GM19395 (cell line): ENCODE data around the gene NDUFS2.

ENCODE experiments used
- ATAC-seq: cut with Tn5 transposase; IDR thresholded peaks from one replicate; pipeline ENCODE4 v1.9.1; 2021; ENCODE audit warnings: mild to moderate bottlenecking, moderate library complexity; ENCODE audit not compliant: unreplicated experiment

The NDUFS2 gene

DNA sequence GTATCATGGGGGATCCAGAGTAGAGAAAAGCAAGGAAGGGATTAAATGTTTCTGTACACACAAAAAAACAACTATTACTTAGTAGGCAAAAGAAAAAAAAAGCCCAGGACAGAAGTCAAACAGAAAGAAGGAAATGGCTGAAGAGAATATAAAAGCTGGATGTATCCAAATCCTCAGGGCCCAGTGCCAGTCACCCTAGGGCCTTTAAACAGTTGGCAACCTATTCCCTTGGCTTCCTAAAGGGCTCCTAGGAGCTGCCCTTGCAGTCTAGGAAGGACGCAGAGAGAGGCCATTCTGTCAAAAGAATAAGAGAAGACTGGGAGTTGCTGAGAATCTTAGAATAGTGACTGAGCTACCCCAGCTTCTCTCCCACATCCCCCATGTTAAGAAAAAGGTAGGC, 29.8 kb upstream of the NDUFS2 start:
- no peak for ATAC-seq

DNA sequence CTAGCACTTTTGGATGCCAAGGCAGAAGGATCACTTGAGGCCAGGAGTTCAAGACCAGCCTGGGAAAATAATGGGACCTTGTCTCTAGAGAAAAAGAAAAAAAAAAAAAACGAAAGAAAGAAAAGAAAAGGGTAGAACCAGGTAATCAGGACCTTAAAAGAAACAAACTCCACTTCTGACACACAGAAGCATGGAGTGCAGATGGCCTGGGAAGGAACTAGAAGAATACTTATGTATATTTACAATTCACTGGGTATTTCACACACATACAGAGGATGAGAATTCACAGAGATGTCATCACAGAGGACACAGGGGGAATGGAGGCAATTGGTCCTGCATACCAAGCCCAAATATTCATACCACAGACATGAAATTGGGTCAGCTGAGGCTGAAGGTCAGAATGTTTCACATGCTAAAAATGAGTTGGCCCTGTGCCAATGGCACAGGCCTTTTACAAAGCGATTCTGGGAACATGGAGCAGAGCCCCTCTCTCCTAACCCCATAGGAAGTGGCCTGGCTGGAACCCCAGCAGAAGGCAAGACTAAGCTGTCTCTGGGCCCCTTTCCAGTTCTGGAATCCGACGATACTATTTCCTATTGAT, 29.3 kb upstream of the NDUFS2 start:
- ATAC-seq = no peak

DNA sequence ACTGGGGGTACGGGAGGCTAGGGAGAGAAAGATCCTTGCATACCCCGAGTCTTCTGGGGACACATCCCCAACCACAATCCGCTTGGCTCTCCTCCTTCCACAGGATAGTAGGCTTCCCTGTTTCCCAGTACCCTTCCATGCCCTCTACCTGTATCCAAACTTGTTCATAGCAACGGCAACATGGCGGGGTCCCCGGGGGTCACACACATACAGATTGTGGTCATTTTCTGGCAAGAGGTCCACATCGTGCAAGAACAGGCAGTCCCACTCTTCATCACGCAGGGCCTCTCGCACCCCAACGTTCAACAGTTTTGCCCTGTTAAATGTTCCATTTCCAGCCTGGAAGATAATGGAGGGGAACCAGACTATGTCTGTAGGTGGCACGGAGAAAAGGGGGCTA, 28.5 kb upstream of the NDUFS2 start:
- ATAC-seq = no peak

DNA sequence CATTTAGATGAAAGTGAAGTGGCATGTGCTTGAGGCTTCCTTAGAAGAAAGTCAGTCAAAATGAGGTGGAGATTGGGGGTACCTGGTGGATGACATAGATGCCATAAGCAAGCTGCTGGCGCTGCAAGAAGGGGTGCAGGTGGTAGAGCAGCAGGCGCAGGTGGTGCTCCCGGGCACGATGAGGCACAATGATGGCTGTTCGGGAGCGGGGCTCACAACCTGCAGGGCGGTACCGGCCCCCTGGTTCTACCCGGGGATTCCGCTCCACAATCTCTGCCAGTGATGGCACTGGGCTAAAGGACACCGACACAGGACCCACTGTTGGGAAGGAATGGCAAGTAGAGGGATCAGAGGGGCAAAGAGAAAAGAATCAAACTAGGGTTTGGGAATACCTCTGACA, 27.3 kb upstream of the NDUFS2 start:
- no peak for ATAC-seq

DNA sequence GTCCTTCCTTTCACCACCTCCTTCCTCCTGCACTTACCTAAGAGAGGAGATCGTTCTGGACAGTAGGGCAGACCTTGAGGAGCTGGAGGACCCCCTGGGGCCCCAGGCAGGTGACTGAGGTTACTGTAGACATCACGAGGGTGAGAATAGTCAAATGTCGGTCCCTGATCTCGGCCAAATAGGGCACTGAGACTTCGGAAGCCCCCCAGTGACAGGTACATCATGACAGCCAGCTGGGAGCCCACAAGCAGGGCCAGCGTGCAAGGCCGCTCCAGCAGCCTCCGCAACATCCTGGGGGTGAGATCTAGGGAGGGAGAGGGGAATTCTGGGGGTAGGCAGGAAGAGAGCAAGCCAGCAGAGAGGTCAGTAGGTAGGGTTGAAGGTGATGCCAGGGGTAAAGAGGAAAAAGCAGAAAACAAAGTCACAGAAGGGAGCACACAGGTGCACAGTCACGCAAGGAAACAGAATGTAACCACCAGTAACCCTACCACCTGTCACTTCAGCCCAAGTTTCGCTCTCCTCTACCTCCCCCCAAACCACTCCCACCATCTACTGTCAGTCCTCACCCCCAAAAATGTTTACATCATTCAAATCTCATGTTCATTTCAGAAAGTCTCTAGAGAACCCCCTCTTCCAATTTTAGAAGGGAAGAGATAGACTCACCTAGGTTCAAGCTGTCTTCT, 26.3 kb upstream of the NDUFS2 start:
- no peak for ATAC-seq

DNA sequence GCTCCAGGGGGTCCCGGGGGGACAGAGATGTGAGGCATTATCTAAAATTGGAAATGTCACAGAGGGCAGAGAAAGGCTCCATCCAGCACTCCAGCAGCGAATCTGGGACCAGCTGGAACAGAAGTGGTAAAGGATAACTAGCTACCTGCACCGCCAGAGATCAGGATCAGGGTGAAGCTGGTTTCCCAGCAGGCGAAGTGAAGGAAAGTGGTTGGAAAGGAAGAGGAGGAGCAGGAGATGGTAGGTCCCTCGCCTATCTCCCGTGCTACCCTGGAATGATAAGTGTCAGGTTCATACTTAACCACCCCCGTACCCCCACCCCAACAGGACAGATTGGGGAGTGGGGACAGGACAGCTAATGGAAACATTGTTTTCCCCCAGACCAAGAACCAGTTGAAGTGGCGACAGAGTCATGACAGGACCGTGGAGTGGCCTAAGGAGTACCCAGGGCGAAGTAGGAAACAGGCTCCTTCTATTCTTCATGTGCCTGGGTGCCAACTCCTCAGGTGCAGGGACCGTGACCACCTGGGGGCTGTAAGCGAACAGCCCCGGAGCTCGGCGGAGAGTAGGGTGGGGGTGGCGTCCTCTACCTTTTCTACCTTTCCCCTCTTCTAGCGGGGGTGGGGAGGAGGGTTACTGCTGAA, 25.6 kb upstream of the NDUFS2 start:
- no peak for ATAC-seq

DNA sequence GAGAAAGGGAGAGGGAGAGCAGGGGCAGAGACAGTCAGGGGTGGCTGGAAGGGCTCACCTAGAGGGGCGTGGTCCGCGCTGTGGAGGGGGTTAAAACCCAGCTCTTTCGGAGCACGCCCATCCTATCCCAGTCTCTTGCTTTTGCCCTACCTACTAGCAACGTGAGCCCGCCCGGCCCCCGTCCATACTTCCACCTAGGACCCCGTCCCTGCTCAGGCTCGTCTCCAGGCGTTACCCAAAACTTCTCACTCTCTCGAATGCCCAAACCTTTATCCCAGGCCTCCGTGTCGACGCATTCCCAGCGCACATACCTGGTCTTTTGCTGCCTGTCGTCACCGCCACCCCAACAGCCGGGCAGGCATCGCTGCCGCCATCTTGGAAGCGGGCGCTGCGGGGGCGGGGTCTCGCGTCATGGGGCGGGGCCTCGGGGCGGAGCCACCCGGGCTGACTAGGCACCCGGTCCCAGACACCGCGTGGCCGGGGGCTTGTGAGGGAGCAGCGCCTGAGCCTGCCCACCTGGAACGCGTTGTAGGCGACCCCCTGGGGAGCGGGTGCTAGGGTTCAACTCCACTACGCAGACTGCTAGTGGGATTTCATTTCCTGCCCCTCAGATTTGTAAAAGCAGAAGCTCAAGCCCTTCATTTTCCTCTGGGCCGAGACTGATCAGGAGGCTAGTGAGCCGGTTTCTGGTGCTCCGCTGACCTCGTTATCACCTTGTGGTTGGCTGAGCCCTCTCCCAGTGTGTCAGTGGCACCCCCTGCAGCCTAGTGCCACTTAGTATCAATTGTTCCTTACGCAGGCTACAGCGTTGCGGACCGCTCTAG, 24.8 kb upstream of the NDUFS2 start, which contains the start of gene B4GALT3:
TSS of gene B4GALT3 (minus strand) at position 396 of the 824 bp plus-strand sequence. CDS start 1,447 bp downstream, outside the sequence.
- ATAC-seq = peak; percentile 79

DNA sequence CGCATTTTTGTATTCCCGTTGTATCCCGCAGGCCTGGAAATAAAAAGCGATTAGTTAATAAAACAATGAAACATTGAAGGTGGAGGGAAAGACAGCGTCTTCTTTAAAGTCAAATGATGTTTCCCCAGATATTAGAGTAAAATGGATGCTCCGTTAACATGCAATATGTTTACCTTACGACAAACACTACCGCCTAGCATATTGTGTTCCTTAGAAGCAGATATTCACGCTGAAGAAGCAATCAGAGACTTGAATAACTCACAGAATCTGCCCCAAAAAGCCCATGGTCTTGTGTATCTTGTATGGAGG, 24.3 kb upstream of the NDUFS2 start:
- no peak for ATAC-seq

DNA sequence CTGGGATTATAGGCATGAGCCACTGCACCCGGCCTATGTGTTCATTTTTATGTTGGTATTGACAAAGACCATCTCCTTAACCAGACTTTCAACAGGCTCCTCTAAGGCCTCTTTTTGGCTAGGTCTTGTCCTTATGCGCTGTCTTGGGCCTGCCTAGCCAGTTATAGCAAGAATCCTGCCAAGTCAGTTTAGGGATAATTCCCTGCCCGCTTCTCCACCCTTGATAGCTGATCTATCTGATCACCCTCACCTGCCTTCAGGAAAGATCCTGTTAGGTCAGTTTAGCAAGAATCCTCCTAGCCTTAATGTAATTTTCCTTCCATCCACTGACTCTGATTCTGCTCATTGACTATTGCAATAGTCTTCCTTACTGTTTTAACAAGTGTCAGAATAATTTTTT, 22.5 kb upstream of the NDUFS2 start:
- no peak for ATAC-seq

DNA sequence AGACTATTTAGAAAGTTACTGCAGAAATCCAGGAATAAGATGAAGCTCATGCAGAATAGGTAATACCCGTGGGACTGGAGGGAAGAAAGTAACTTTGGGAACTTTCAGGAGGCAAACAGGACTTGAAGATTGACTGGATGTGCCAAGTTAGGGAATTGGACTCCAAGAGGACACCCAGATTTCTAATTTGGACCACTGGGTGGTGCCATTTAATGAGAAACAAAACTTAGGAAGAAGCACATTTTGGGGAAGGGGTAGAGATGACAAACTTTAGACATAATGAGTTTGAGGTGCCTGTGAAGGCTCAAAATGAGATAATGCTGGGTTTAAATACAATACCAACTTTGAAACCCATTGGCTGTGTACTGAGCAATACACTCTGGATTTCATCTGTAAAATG, 21.5 kb upstream of the NDUFS2 start:
- no peak for ATAC-seq

DNA sequence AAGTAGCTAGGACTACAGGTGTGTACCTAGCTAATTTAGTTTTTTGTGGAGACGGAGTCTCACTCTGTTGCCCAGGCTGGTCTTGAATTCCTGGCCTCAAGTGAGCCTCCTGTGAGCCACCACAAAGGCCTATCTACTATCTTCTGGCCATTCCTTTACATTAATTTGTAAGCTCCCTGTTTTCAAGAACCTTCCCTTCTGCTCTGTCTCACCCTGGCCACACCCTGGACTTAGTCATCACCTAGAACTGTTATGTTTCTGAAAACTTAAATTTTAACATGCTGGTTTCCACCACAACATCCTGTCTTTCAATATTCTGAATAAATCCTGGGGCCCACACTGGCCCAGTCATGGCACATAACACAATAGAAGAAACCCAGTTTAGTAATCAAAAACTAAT, 20.0 kb upstream of the NDUFS2 start:
- ATAC-seq = peak; percentile 47

DNA sequence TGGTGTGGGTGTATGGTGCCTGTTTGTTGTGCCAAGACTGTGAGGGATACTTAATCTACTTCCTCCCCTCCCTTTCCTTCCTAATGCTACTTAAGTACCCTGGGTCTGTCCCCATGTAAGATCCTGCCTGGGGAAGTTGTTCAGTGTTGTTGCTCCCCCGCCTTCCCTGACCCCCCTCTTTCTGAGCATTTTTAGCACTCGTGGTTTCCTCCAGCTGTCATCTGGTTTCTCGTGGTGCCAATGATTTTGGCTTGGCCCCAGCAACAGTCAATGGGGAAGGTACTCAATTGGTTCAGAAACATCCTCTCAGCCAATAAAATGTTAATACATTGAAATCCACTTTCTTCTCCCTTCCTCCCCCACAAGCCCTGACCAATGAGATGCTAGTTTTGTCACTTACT, 16.9 kb upstream of the NDUFS2 start:
- peak; percentile 74 for ATAC-seq

DNA sequence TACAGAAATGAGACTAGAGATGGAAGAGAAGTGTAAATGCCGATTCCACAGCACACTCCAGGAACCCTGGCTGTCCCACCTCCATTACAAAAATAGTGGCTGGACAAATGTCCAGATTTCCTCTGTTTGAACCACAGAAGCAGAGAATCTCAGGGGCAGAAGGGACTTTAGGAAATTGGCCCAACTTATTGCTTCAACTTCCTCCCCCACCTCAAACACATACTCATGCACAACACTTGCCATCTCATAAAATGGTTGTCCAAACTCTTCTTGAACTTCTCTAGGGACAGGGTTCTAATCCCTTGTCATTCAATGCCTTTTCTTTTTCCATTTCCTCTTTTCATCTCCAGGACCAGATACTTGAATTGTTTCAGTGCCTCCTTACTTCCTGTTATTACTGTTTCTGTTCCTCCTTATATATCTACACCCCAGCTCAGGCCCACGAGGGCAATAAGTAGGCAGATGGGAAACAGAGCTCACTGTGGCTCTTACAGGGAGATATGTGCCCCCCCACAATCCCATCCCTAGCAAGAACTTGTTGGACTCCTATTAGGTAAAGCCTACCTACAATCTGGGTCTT, 16.3 kb upstream of the NDUFS2 start:
- ATAC-seq = peak; percentile 33

DNA sequence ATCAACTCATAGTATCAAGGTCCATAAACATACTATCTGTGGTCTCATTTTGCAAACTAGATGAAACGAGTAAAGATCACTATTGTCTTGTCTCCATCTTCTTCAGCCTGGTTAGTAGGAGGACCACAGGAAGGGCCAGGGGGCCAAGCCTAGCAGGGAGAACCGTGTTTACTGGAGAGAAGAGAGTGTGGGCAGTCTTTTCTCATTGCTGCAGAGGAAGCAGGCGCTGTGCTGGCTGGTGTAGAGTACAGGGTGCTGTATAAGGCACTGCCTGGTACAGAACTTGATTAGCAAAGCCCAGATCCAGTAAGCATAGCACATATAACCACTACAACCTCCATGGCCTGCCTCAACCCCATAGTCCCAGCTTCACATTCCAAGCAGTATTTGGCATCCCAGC, 14.9 kb upstream of the NDUFS2 start:
- ATAC-seq = no peak

DNA sequence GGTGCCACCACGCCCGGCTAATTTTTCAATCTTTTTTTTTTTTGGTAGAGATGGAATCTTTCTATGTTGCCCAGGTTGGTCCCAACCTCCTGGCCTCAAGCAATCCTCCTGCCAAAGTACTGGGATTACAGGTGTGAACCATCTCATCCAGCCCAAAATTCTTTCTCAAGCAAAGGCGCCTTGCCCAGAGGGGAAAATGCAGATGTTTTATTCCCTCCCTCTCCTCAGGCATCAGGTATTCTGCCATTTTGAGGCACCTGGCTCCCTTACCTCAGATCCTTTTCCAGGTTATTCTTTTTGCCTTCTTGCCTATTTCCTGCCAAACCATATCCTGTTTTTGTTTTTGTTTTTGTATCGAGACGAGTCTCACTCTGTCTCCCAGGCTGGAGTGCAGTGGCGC, 13.8 kb upstream of the NDUFS2 start:
- ATAC-seq = no peak

DNA sequence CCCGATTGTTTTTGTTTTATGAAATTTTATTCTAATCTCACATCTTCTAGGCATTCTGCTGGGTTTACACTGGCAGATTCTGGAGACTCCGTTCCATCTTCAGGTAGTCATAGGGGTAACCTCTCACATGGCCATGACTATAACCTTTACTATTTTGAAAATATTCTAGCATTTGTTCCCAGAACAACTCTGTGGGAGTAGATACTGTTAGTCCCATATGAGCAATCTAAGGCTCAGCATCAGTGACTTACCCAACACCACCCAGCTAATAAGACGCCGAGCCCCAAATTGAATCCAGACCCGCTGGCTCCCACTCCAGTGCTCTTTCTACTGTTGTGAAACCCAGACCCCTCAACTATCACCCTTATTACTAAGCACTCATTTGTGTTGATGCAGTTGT, 13.1 kb upstream of the NDUFS2 start:
- no peak for ATAC-seq

DNA sequence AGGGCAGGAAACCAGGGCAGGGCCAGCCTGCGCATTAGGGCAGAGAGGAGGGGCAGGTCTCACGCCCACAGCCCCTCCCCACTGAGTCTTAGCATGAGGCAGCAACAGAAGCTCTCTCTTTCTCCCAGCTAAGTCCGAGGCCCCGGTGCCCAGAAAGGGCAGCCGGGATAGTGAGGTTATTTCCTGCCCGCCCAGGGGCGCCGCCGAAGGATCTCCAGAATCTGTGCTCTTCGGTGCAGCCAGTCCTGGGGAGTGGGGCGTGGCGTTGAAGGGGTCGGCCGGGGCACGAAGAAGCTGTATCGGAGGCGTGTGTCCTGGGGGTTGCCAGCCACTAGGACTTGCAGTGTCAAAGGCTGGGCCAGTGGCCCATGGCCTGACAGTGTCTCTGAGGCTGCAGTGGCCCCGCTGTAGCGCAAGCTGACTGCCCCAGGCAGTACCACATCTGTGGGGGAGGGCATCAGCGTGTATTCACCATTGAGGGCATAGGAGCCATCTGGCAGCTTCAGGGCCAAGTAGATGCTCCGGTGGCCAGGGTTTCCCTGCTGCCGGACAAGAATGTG, 11.1 kb upstream of the NDUFS2 start:
- no peak for ATAC-seq

DNA sequence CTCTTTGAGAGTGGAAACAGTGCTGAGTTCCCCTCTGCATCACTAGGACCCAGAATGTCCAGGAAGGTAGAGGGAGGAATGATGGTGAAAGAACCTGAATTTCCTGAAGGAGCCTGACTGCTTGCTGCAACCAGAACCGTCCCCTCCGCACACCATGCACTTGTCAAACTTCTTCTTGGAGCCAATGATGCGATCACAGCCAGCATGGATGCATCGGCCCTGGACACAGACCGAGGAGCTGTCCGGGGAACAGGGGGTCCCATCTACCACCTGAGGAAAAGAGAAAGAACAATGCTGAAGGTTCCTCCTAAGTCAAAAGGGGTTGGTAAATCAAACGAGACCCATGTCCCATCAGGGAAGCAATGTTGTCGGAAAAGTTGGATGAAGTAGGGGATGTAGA, 10.2 kb upstream of the NDUFS2 start:
- ATAC-seq = no peak

DNA sequence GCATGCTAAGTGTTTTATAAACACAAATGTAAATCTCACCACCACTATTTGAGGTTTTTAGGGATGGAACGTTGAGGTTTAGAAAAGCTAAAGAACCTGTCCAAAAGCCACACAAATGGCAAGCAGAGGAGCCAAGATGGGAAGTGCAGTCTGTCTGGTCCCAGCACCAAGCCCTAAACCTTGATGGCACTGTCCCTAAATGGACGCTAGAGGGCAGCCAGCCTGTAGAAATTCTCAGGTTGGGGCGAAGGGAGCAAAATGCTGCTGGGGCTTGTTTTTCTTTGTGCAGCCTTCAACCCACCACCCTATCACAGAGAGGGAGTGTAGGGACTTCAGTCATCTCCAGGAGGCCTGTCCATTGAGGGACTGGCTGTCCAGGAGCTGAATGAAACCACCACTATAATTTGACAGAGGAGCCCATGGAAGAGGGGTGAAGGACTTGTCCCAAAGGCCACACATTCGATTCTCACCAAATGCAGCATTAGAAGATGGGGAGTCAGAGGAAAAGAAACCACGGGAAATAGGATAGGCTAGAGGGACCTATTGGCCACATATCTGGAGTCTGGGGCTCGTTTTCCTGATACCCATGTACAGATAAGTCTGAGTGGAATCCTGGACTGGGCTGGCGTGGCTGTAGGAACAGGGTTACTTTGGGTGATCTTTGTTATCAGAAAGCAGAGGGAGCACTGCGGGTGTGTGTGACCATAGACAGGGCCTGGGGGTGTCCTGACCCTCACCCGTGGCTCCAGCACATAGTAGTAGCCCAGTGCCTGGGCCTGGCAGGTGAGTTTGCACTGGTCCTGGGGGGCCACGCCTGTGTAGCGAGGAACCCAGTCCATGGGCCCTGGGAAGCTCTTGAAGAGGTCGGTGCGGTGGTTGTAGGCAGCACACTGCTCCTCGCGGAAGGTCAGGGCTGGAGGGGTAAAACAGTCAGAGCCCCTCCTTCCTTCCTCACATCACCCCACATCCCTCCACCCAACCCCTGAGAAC, 9.4 kb upstream of the NDUFS2 start:
- peak; percentile 89 for ATAC-seq
